ENCODE data around the gene UQCR11. TPM values are rescaled to one million over a fixed set of nuclear protein-coding genes. Genes with fewer than 3 reads are reported as not detected.

UQCR11 gene
- total and polyA plus RNA-seq, 8 donors, result 32.2 to 659 (median 153) TPM

DNA sequence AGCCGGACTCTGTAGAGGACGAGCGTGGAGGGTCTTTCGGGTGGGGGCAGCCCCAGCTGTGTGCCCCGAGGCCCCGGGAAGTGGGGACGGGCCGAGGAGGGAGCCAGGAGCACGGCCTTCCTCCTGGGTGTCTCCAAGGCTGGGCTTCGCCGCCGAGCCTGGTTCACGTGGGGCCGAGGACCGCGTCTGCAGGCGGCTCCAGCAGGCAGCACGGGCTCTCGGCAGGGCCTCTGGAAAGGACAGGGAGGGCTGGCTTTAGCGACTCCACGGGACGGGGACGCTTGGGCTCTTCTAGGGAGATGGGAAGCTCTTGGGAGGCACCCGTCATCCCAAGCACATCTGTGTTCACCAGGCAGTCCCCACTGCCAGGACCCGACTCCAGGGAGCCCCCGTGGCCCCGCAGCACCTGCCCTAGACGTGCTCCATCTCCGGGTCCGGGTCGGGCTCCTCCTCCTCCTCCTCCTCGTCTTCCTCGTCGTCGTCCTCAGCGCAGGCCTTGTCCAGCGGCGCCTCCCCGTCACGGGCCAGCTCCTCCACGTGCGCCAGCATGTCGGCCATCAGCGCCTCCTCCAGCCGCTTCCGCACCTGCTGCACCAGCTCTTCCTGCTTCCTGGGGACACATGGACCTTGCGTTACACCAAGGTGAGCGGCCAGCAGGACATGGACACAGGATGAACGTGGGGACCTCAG lies 27.2 kb downstream of the UQCR11 start:
- DNase-seq, result no peak
- intact Hi-C loops (cut with DNase I; ENCODE audit: low total_unique reads), result no loop called here
- no peaks in the 10 kb centered on the region for H3K9me3 ChIP-seq
- no peaks in the 10 kb centered on the region for H3K27me3 ChIP-seq
- H3K27ac ChIP-seq, result no peak overlapping the region
- TF ChIP-seq, protein P1, sequence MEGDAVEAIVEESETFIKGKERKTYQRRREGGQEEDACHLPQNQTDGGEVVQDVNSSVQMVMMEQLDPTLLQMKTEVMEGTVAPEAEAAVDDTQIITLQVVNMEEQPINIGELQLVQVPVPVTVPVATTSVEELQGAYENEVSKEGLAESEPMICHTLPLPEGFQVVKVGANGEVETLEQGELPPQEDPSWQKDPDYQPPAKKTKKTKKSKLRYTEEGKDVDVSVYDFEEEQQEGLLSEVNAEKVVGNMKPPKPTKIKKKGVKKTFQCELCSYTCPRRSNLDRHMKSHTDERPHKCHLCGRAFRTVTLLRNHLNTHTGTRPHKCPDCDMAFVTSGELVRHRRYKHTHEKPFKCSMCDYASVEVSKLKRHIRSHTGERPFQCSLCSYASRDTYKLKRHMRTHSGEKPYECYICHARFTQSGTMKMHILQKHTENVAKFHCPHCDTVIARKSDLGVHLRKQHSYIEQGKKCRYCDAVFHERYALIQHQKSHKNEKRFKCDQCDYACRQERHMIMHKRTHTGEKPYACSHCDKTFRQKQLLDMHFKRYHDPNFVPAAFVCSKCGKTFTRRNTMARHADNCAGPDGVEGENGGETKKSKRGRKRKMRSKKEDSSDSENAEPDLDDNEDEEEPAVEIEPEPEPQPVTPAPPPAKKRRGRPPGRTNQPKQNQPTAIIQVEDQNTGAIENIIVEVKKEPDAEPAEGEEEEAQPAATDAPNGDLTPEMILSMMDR (IDR thresholded peaks at IDR 0.05), result no peak
- TF ChIP-seq POLR2A (IDR thresholded peaks at IDR 0.05) (no peak), POLR2AphosphoS5 (IDR thresholded peaks at IDR 0.05) (no peak), EP300 (IDR thresholded peaks at IDR 0.05) (no peak)
- no peak overlapping the region for H3K4me3 ChIP-seq
- H3K4me1 ChIP-seq, result no peaks in the 10 kb centered on the region
- H3K36me3 ChIP-seq, result peaks cover 48 to 72% (median 70%) of the 10 kb centered on the region in 4 donors
- 84 to 89% (median 88%) methylated on average over 41 to 49 of the region's 49 CpGs for WGBS, 5 donors

DNA sequence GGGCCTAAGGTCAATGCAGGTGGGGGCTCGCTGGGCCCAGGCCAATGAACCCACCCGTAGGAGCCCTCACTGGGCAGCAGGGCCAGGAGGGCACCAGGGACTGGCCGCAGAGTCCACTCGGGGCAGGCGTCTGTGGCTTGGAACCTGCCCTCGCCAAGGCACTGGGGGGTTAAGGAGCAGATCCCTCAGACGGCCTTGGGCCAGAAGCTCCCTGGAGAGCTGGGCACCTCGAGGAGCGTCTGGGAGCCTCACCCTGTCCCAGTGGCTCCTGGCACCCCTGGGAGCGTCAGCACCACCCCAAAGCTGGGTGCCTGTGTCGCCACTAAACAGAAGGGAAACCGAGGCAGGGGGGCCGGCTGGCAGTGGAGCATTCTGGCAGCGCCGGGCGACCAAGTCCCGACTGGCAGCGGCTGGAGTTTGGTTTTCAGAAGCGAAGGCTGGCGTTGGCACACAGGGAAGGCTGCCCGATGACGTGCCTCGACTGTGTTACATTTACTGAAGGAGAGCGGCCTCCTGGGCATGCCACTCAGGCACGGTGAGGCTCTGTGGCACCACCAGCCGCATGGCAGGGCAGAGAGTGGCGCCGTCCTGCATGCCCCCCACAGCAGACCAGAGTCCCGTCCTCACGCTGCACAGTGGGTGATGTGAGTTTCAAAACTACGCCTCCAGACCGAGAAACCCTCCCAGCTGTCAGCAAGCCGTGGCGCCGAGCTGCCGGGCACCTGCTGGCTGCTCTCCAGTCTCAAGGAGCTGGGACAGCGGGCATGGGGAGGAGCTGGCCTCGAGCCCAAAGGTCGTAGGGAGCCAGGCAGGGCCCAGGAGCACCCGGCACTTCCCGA lies 28.0 kb downstream of the UQCR11 start:
- Histone ChIP-seq H3K9me3 (no peaks in the 10 kb centered on the region), H3K36me3 (peaks cover 43 to 64% (median 62%) of the 10 kb centered on the region in 4 donors), H3K4me3 (no peak overlapping the region), H3K4me1 (no peaks in the 10 kb centered on the region), H3K27ac (peak overlapping the region in 1 of 5 donors; percentile 9), H3K27me3 (no peaks in the 10 kb centered on the region)
- intact Hi-C loops (cut with DNase I; ENCODE audit: low total_unique reads), result no loop called here
- no peak for DNase-seq
- 77 to 82% (median 80%) methylated on average over 28 to 41 of the region's 41 CpGs for WGBS, 5 donors
- TF ChIP-seq POLR2AphosphoS5 (IDR thresholded peaks at IDR 0.05), result no peak
- TF ChIP-seq, protein P1 (IDR thresholded peaks at IDR 0.05), result no peak
- no peak for TF ChIP-seq POLR2A (IDR thresholded peaks at IDR 0.05)
- no peak for TF ChIP-seq EP300 (IDR thresholded peaks at IDR 0.05)

DNA sequence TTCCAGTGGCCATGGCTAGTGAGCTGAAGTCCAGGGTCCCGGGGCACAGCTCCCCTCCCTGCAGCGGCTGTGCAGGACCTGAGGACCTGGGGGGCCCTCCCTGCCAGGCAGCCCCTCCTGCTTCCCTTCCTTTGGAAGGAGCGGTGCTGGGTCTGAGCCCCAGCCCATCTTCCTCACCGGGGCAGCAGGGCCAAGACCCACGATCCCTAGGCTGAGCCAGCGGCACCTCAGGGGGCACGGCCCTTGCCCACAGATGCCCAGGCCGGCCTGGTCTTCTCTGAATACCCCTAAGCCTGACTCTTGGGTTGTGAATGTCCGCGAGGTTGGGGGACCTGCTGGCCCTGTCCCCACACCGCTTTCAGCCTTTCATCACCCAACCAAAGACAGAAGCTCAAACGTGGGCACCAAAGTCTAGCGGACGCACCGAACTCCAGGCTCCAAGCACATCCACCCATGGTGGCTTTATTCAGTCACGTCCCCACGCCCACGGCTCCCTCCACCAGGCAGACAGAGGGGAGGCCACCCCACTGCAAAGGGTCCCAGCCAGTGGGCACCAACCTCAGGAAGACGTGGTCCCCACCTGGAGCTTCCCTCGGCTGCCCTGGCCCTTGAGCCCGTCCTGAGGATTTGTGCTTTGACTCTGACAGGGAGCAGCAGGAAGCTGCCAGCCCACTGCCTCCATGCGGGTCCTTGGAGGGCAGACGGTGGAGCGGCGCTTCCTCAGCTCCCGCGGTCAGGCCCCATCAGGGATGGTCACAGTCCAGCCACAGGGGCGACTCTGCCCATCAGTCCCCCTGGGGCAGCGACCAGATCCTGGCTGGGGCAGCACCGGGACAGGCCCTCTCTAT lies 28.8 kb downstream of the UQCR11 start:
- Histone ChIP-seq H3K27me3 (no peaks in the 10 kb centered on the region), H3K9me3 (no peaks in the 10 kb centered on the region), H3K4me1 (no peaks in the 10 kb centered on the region), H3K4me3 (no peak overlapping the region), H3K36me3 (peaks cover 36 to 56% (median 54%) of the 10 kb centered on the region in 4 donors), H3K27ac (peak overlapping the region in 1 of 5 donors; percentile 9)
- WGBS, 5 donors, result 86 to 92% (median 88%) methylated on average over 8 to 30 of the region's 30 CpGs
- intact Hi-C loops (cut with DNase I; ENCODE audit: low total_unique reads), result no loop called here
- TF ChIP-seq, protein P1 (IDR thresholded peaks at IDR 0.05), result no peak
- TF ChIP-seq POLR2AphosphoS5 (IDR thresholded peaks at IDR 0.05), result no peak
- no peak for TF ChIP-seq POLR2A (IDR thresholded peaks at IDR 0.05)
- no peak for TF ChIP-seq EP300 (IDR thresholded peaks at IDR 0.05)
- DNase-seq, result no peak

Data from stomach (tissue), 9 donors.